Measurements from ENCODE around the gene DNAJC3.

Gene DNAJC3

GRCh38 chr13:95647321-95647720 is 29.6 kb upstream of the DNAJC3 start:
- H3K4me1 ChIP-seq (ENCODE audit: low read length), result no peaks in the 10 kb centered on the region
- TF ChIP-seq EZH2phosphoT487 (IDR thresholded peaks at IDR 0.05; ENCODE audit: low read depth) (no peak), CTCF (IDR thresholded peaks at IDR 0.05; ENCODE audit: low read depth, low read length) (no peak)

GRCh38 chr13:95650696-95651095 is 26.2 kb upstream of the DNAJC3 start:
- TF ChIP-seq CTCF (IDR thresholded peaks at IDR 0.05; ENCODE audit: low read depth, low read length) (no peak), EZH2phosphoT487 (IDR thresholded peaks at IDR 0.05; ENCODE audit: low read depth) (no peak)
- H3K9ac ChIP-seq (ENCODE audit: low read length), result no peak overlapping the region
- no peak overlapping the region for H2AFZ ChIP-seq (ENCODE audit: low read depth, low read length)
- H3K4me2 ChIP-seq (ENCODE audit: low read length), result no peak overlapping the region
- H3K27ac ChIP-seq (ENCODE audit: low read length), result no peak overlapping the region
- peaks cover 6% of the 10 kb centered on the region for H3K27me3 ChIP-seq (ENCODE audit: low read depth, low read length)
- no peaks in the 10 kb centered on the region for H3K36me3 ChIP-seq (replicated peaks; ENCODE audit: low read depth, low read length)
- no peaks in the 10 kb centered on the region for H4K20me1 ChIP-seq (ENCODE audit: insufficient read depth, low read length)
- H3K4me3 ChIP-seq (ENCODE audit: low read length), result no peak overlapping the region
- no peaks in the 10 kb centered on the region for H3K9me3 ChIP-seq (ENCODE audit: insufficient read depth, low read length)
- 0 out of 2 replicates have a peak, but pooled peaks cover 5% of the 10 kb centered on the region for H3K4me1 ChIP-seq (ENCODE audit: low read length)
- no peaks in the 10 kb centered on the region for H3K79me2 ChIP-seq (ENCODE audit: low read length)

More at GRCh38 chr13:95647321-95647720, 29.6 kb upstream of the DNAJC3 start:
- no peaks in the 10 kb centered on the region for H4K20me1 ChIP-seq (ENCODE audit: insufficient read depth, low read length)
- H3K4me3 ChIP-seq (ENCODE audit: low read length), result no peak overlapping the region
- H2AFZ ChIP-seq (ENCODE audit: low read depth, low read length), result no peak overlapping the region
- H3K4me2 ChIP-seq (ENCODE audit: low read length), result no peak overlapping the region
- no peak overlapping the region for H3K27ac ChIP-seq (ENCODE audit: low read length)
- no peaks in the 10 kb centered on the region for H3K9me3 ChIP-seq (ENCODE audit: insufficient read depth, low read length)
- peaks cover 3% of the 10 kb centered on the region; the same call in 1 of the 2 replicates for H3K27me3 ChIP-seq (ENCODE audit: low read depth, low read length)
- H3K9ac ChIP-seq (ENCODE audit: low read length), result no peak overlapping the region
- no peaks in the 10 kb centered on the region for H3K79me2 ChIP-seq (ENCODE audit: low read length)
- no peaks in the 10 kb centered on the region for H3K36me3 ChIP-seq (replicated peaks; ENCODE audit: low read depth, low read length)

GRCh38 chr13:95652244-95652764 is 24.6 kb upstream of the DNAJC3 start:
- H3K36me3 ChIP-seq (replicated peaks; ENCODE audit: low read depth, low read length), result no peaks in the 10 kb centered on the region
- 0 out of 2 replicates have a peak overlapping the region, but pooled peaks have one; percentile 5 for H3K4me2 ChIP-seq (ENCODE audit: low read length)
- H3K27me3 ChIP-seq (ENCODE audit: low read depth, low read length), result peaks cover 6% of the 10 kb centered on the region
- H3K79me2 ChIP-seq (ENCODE audit: low read length), result no peaks in the 10 kb centered on the region
- 0 out of 2 replicates have a peak, but pooled peaks cover 5% of the 10 kb centered on the region for H3K4me1 ChIP-seq (ENCODE audit: low read length)
- no peaks in the 10 kb centered on the region for H4K20me1 ChIP-seq (ENCODE audit: insufficient read depth, low read length)
- TF ChIP-seq EZH2phosphoT487 (IDR thresholded peaks at IDR 0.05; ENCODE audit: low read depth), result no peak
- no peak for TF ChIP-seq CTCF (IDR thresholded peaks at IDR 0.05; ENCODE audit: low read depth, low read length)
- no peak overlapping the region for H3K27ac ChIP-seq (ENCODE audit: low read length)
- H3K9me3 ChIP-seq (ENCODE audit: insufficient read depth, low read length), result no peaks in the 10 kb centered on the region
- no peak overlapping the region for H3K4me3 ChIP-seq (ENCODE audit: low read length)
- no peak overlapping the region for H2AFZ ChIP-seq (ENCODE audit: low read depth, low read length)
- H3K9ac ChIP-seq (ENCODE audit: low read length), result no peak overlapping the region

- TF ChIP-seq EZH2phosphoT487 (IDR thresholded peaks at IDR 0.05; ENCODE audit: low read depth), result no peak
- TF ChIP-seq CTCF (IDR thresholded peaks at IDR 0.05; ENCODE audit: low read depth, low read length), result no peak
- 0 out of 2 replicates have a peak, but pooled peaks cover 5% of the 10 kb centered on the region for H3K4me1 ChIP-seq (ENCODE audit: low read length)
- no peak overlapping the region for H3K4me3 ChIP-seq (ENCODE audit: low read length)
- H2AFZ ChIP-seq (ENCODE audit: low read depth, low read length), result no peak overlapping the region
- no peaks in the 10 kb centered on the region for H4K20me1 ChIP-seq (ENCODE audit: insufficient read depth, low read length)
- H3K79me2 ChIP-seq (ENCODE audit: low read length), result no peaks in the 10 kb centered on the region
- no peak overlapping the region for H3K27ac ChIP-seq (ENCODE audit: low read length)
- H3K27me3 ChIP-seq (ENCODE audit: low read depth, low read length), result peaks cover 6% of the 10 kb centered on the region
- H3K36me3 ChIP-seq (replicated peaks; ENCODE audit: low read depth, low read length), result no peaks in the 10 kb centered on the region
- H3K9ac ChIP-seq (ENCODE audit: low read length), result no peak overlapping the region
- H3K4me2 ChIP-seq (ENCODE audit: low read length), result 0 out of 2 replicates have a peak overlapping the region, but pooled peaks have one; percentile 5
- H3K9me3 ChIP-seq (ENCODE audit: insufficient read depth, low read length), result no peaks in the 10 kb centered on the region
Observed at GRCh38 chr13:95652821-95653220, 24.1 kb upstream of the DNAJC3 start.

Measured in OCI-LY3 (cell line).